ENCODE data around the gene COL3A1.
A peak's percentile ranks its signal among the peaks of the same experiment; 100 is the strongest.

The COL3A1 gene

GRCh38 chr2:188976545-188977268, 2.5 kb downstream of the COL3A1 start:
- DNase-seq (ENCODE audit: low spot score) = no peak

GRCh38 chr2:188977317-188977716, 3.1 kb downstream of the COL3A1 start:
- no peak for DNase-seq (ENCODE audit: low spot score)

GRCh38 chr2:188978291-188979081, 4.3 kb downstream of the COL3A1 start:
- peak; percentile 71 for DNase-seq (ENCODE audit: low spot score)

DNA sequence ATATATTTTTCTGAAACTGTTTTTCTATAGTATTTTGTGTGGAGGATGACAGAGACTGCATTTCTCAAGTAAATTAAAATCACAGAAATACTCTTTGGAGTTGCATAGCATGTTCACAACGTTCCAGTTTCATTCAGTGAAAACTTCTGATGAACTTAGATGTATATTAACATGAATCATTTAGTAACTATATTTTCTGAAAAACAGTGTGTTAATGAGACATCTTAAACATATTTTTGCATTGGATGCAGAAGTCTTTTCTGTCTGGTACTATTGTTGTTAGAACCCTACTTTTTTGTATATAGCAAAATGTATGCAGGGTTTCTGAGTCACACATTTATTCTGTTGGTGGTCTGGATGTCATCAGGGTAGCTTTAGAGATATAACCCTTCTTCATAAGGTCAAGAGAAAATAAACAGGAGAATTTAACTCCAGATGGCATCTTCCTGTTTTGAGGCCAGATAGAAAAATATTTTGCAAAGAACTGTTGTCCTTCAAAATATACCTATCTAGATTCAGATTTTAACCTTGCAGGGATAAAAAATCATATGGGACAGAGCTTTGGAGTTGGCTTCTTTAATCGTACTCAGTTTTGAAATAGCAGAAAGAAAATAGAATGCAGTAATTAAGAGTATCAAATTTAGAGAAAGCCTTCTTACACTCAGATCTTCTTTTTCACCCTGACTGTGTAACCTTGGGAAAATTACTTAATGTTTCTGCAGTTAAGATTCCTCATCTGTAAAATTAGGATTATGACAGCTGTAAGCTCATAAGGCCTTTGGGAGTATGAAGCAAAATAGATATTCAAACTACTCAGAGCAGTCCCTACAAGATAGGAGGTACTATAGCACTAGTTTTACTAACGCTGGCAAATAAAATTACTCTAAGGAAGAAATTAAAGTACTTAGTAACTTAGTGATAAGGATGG, 5.3 kb downstream of the COL3A1 start:
- DNase-seq (ENCODE audit: low spot score) = no peak

- no peak for DNase-seq (ENCODE audit: low spot score)
Measured at GRCh38 chr2:188983427-188984064, 9.4 kb downstream of the COL3A1 start.

- DNase-seq (ENCODE audit: low spot score) = no peak
Measured at GRCh38 chr2:188984065-188984491, 9.9 kb downstream of the COL3A1 start.

GRCh38 chr2:188984680-188985079, 10.5 kb downstream of the COL3A1 start:
- DNase-seq (ENCODE audit: low spot score) = no peak

- DNase-seq (ENCODE audit: low spot score) = no peak
Measured at GRCh38 chr2:188986839-188987238, 12.7 kb downstream of the COL3A1 start.

- no peak for DNase-seq (ENCODE audit: low spot score)
Measured at GRCh38 chr2:188993247-188993646, 19.1 kb downstream of the COL3A1 start.

DNA sequence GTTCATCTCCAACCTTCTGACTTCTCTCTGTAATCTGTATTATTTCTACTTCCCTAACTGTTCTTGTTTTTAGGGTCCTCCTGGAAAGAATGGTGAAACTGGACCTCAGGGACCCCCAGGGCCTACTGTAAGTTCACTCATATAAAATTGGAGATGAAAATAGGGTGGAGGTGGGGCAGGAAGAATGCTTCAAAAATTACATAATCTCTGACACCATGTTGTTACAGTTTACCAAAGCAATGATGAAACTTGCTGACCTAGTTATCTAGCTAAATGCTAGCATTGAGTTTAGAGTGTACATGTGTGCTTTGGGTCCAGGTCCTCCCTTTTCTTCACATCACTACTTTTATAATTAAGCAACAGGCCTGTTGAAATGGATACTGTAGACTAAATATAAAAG, 23.1 kb downstream of the COL3A1 start:
- DNase-seq (ENCODE audit: low spot score) = no peak

DNA sequence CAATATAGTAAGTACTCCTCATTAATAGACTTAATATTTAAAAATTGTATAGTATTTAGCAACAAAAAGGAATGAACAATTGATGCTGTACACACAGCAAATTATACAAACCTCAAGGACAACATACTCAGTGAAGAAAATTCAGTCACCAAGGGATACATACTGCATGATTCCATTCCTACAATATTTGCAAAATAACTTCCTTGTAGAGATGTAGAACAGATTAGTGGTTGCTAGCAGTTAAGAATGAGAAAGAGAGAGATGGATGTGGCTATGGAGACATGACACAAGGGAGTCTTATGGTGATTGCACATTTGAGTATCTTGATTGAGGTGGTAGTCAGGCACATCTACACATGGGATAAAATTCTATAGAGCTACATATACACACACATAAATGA, 26.0 kb downstream of the COL3A1 start:
- no peak for DNase-seq (ENCODE audit: low spot score)

DNA sequence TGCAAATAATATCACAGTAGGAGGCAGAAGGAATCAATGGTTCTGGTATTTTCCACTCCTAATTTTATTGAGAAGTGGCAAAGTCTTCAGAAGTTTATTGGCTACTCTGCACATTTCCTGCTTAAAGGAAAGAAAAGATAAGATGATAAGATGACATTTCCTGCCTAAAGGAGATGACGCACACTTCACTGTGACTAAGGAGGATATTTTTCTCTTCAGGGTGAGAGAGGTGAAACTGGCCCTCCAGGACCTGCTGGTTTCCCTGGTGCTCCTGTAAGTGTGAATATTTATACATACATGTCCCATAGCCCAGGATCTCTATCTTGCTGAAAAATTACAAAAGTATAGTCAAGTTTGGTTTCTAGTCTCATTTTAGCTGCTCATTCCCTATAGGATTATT, 27.9 kb downstream of the COL3A1 start:
- DNase-seq (ENCODE audit: low spot score) = peak; percentile 9

DNA sequence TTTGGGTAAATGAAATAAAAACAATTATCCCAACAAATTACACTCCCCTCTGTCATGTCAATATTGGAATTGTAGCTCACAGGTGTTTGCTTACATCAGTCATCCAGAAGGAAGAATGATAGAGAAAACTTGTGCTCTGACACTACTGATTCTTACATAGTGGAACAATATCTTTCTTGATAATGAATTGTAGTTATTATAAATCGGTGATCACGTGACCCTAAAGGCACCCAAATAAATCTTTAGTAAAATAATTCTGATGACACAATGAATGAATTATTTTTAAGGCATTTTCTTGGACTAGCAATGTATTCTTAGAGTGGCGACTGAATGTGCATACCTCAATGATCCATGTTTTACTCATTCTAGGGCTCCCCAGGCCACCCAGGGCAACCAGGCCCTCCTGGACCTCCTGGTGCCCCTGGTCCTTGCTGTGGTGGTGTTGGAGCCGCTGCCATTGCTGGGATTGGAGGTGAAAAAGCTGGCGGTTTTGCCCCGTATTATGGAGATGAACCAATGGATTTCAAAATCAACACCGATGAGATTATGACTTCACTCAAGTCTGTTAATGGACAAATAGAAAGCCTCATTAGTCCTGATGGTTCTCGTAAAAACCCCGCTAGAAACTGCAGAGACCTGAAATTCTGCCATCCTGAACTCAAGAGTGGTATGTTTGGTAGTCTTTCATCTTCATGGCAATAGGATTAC, 34.5 kb downstream of the COL3A1 start:
- no peak for DNase-seq (ENCODE audit: low spot score)

DNA sequence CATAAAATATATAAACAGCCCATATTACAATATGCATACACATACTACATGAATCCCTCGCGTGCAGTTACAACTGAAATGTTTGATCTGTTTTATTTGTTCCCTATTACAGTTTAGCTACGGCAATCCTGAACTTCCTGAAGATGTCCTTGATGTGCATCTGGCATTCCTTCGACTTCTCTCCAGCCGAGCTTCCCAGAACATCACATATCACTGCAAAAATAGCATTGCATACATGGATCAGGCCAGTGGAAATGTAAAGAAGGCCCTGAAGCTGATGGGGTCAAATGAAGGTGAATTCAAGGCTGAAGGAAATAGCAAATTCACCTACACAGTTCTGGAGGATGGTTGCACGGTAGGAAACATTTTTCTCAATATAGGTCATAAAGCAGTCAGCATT, 36.4 kb downstream of the COL3A1 start:
- DNase-seq (ENCODE audit: low spot score) = no peak

DNA sequence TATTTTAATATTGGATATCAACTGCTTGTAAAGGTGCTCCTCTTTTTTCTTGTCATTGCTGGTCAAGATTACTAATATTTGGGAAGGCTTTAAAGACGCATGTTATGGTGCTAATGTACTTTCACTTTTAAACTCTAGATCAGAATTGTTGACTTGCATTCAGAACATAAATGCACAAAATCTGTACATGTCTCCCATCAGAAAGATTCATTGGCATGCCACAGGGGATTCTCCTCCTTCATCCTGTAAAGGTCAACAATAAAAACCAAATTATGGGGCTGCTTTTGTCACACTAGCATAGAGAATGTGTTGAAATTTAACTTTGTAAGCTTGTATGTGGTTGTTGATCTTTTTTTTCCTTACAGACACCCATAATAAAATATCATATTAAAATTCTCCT, 38.2 kb downstream of the COL3A1 start:
- no peak for DNase-seq (ENCODE audit: low spot score)

GRCh38 chr2:189013031-189013430, 38.9 kb downstream of the COL3A1 start:
- no peak for DNase-seq (ENCODE audit: low spot score)

GRCh38 chr2:189013671-189014448, 39.7 kb downstream of the COL3A1 start:
- DNase-seq (ENCODE audit: low spot score) = no peak

DNA sequence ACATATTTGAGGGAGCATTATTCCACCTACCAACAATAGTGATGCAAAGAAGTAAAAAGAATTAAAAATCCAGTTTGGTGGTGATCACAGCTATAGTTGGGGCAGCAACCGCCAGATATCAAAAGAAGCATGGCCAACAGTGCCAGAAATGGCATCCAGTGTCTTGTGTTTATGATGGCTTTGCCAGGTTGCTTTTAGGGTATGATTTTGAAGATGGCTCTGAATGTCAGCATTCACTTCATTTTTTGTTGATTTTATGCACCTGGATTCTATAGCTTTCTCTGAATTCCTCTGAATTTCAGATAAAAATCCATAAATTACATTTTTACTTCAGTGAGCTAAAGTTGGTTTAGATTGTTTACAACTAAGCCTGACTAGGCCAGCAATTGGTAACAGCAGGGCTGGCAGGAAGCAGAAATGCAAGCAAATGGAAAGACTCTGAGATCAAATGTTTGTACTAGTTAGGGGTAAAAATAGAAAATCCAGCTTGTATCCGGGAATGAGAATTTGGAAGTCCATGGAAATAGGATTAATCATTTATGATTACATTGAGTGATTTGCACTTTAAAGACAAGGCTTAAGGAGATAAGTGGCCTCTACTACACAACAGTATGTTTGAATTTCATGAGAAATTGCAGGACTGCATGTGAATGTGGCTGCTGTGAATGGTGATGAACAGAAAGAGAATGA, 40.4 kb downstream of the COL3A1 start:
- DNase-seq (ENCODE audit: low spot score) = no peak

- DNase-seq (ENCODE audit: low spot score) = no peak
Measured at GRCh38 chr2:189015359-189015758, 41.2 kb downstream of the COL3A1 start.

- no peak for DNase-seq (ENCODE audit: low spot score)
Measured at GRCh38 chr2:189016311-189016861, 42.2 kb downstream of the COL3A1 start.
